Stomach smooth muscle (tissue), 2 donors: ENCODE results near the gene DLGAP4.

Experiments used
- H3K27ac ChIP-seq: one replicate; pipeline ENCODE4 v1.7.0; 2013; ENCODE audit warnings: mild to moderate bottlenecking, low read length, inconsistent platforms
- H3K27me3 ChIP-seq, 2 donors: one replicate each; pipeline ENCODE4 v1.7.0; 2013; ENCODE audit warnings: low read length in 2 of 2; ENCODE audit not compliant: insufficient read depth in 2 of 2, control insufficient read depth in 1 of 2
- H3K36me3 ChIP-seq, 2 donors: one replicate each; pipeline ENCODE4 v1.7.0; 2013; ENCODE audit warnings: low read length in 2 of 2; ENCODE audit not compliant: control insufficient read depth in 2 of 2, insufficient read depth in 2 of 2
- H3K4me1 ChIP-seq: one replicate; pipeline ENCODE4 v1.7.0; 2013; ENCODE audit warnings: low read length; ENCODE audit not compliant: control insufficient read depth, insufficient read depth
- H3K4me3 ChIP-seq, 2 donors: one replicate each; pipeline ENCODE4 v1.7.0; 2013; ENCODE audit warnings: low read length in 2 of 2
- H3K9ac ChIP-seq, 2 donors: one replicate each; pipeline ENCODE4 v1.7.0; 2013; ENCODE audit warnings: low read length in 2 of 2, mild to moderate bottlenecking in 1 of 2
- H3K9me3 ChIP-seq, 2 donors: one replicate each; pipeline ENCODE4 v1.7.0; 2013; ENCODE audit warnings: low read length in 2 of 2; ENCODE audit not compliant: control insufficient read depth in 2 of 2
- donor health status: healthy.
- donor health status: Pancreatic carcinoma.

The DLGAP4 gene

DNA sequence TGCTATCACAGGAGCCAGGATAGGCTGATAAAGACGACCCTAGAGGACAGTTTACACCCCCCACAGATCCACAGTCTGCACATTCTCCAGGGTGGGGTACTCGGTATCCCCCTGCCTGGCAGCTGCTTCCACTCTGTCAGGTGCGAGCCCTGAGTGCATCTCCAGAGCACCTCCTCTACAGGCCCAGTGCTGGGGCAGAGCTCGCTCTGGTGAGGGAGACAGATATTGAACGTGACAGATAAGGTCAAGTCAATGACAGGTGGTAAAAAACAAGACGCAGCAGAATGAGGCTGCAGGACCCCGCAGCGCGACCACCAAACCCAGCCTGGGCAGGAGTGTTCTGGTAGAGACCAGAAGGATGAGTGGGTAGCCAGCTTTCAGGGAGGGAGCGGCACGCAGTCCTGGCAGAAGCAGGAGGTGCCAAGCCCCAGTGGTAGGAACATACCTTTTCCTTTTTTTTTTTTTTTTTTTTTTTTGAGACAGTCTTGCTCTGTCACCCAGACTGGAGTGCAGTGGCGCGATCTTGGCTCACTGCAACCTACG, 222.8 kb downstream of the DLGAP4 start:
- Histone ChIP-seq H3K4me1 (peaks cover 31% of the 10 kb centered on the region), H3K9me3 (no peaks in the 10 kb centered on the region), H3K27ac (peak overlapping the region; percentile 88), H3K27me3 (no peaks in the 10 kb centered on the region), H3K9ac (no peak overlapping the region), H3K36me3 (peaks cover 21 to 27% of the 10 kb centered on the region in 2 donors), H3K4me3 (no peak overlapping the region)

GRCh38 chr20:36532388-36532787, 226.2 kb downstream of the DLGAP4 start:
- no peak overlapping the region for H3K4me3 ChIP-seq
- H3K9me3 ChIP-seq, result no peaks in the 10 kb centered on the region
- H3K27ac ChIP-seq, result no peak overlapping the region
- peaks cover 13% of the 10 kb centered on the region for H3K4me1 ChIP-seq
- peaks cover 5 to 7% of the 10 kb centered on the region in 2 donors for H3K36me3 ChIP-seq
- H3K27me3 ChIP-seq, result no peaks in the 10 kb centered on the region
- H3K9ac ChIP-seq, result no peak overlapping the region

DNA sequence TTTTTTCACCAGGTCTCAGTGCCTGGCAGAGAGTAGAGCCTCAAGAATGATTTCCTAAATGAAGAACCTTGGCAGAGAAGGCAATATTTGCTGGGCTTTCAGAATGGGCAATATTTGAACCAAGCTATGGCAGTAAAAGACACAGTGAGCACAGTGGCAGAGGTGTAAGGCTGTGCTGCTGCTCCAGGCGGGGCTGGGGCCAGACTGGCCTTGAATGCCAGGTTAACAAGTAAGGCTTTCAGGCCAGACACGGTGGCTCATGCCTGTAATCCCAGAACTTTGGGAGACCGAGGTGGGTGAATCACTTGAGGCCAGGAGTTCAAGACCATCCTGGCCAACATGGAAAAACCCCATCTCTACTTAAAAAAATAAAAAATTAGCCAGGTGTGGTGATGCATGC, 226.7 kb downstream of the DLGAP4 start:
- no peak overlapping the region for H3K4me3 ChIP-seq
- H3K9me3 ChIP-seq, result no peaks in the 10 kb centered on the region
- peaks cover 5 to 7% of the 10 kb centered on the region in 2 donors for H3K36me3 ChIP-seq
- H3K9ac ChIP-seq, result no peak overlapping the region
- no peaks in the 10 kb centered on the region for H3K27me3 ChIP-seq
- H3K4me1 ChIP-seq, result peaks cover 12% of the 10 kb centered on the region
- no peak overlapping the region for H3K27ac ChIP-seq

GRCh38 chr20:36538026-36538722, 232.0 kb downstream of the DLGAP4 start:
- Histone ChIP-seq H3K36me3 (peaks cover 5 to 7% of the 10 kb centered on the region in 2 donors), H3K4me1 (peaks cover 32% of the 10 kb centered on the region), H3K27ac (peak overlapping the region; percentile 100), H3K27me3 (no peaks in the 10 kb centered on the region), H3K9me3 (no peaks in the 10 kb centered on the region), H3K4me3 (no peak overlapping the region), H3K9ac (no peak overlapping the region)

- Histone ChIP-seq H3K27ac (peak overlapping the region; percentile 100), H3K4me3 (peak overlapping the region; percentile 59 to 97), H3K27me3 (no peaks in the 10 kb centered on the region), H3K9me3 (no peaks in the 10 kb centered on the region), H3K36me3 (peaks cover 16 to 18% of the 10 kb centered on the region in 2 donors), H3K9ac (peak overlapping the region; percentile 84 to 99), H3K4me1 (peaks cover 56% of the 10 kb centered on the region)
These were observed 234.5 kb downstream of the DLGAP4 start for GRCh38 chr20:36540551-36541211.

DNA sequence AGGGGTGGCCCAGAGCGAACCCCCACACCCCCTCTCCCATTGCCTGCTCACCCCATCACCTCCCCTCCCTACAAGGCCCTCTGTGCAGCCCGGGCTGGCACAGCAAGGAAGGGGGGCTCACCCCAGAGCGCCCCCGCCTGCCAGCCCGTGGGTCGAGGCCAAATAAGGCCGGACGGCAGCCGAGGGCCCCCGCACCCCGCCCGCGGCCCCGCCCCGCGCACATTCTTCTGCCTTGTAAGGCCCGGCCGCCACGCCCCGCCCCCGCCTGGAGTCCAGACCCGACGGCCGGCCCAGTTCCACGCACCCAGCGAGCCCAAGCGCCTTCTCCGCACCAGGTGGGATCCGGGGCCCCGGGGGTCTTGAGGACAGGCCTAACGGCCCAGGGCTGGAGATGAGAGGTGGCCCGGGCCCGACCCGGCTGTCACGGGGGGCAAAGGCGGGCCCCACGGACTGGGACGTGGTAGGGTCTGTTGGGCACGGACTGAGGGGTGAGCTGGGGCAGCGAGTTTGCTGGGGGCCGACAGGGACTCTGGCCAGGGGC, 235.2 kb downstream of the DLGAP4 start, which contains the start of gene MYL9:
Gene MYL9, plus strand, starts transcription at position 293 of the 541 bp plus-strand sequence. CDS start 3,366 bp downstream, outside the sequence.
- Histone ChIP-seq H3K36me3 (peaks cover 22 to 24% of the 10 kb centered on the region in 2 donors), H3K9me3 (no peaks in the 10 kb centered on the region), H3K4me1 (peaks cover 62% of the 10 kb centered on the region), H3K27ac (peak within 1 kb of the TSS; percentile 100), H3K4me3 (peak within 1 kb of the TSS; percentile 90 to 97), H3K27me3 (no peaks in the 10 kb centered on the region), H3K9ac (peak within 1 kb of the TSS; percentile 99)

DNA sequence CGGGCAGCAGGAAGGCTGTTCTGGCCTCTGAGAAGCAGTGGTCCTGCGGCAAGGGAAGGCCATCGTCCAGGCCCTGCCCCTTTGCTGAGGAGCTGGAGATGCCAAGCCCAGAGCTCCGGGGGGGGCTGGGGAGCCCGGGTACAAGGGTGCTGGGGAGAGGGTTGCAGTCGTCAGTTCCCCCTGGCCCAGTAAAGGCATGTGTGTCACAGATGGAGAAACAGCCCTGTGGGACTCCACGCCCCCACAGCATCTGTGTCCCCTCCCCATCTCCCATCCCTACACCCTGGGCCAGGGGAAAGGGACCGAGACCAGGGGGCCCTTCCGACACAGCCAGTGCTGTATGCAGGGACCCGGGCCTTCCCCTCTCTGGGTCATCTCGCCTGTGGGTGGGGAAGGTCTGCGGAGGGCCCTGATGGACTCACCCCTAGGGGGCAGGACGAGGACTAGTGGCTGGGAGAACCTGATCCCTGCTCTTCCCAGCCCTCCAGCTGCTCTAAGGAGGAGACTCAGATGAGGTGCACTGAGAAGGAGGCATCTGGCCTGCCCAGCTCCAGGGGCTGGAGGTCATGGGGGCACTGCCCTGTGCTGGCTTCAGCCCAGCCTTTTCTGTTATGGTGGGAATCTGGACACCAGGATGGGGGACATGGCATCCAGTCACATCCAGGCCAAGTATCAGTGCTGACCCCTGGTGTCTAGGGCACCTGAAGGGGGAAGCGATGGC, 235.8 kb downstream of the DLGAP4 start:
- Histone ChIP-seq H3K27ac (peak overlapping the region; percentile 100), H3K4me1 (peaks cover 67% of the 10 kb centered on the region), H3K9ac (peak overlapping the region; percentile 99)

GRCh38 chr20:36542516-36543183, 236.5 kb downstream of the DLGAP4 start:
- H3K4me1 ChIP-seq, result peaks cover 71% of the 10 kb centered on the region
- peaks cover 32 to 35% of the 10 kb centered on the region in 2 donors for H3K36me3 ChIP-seq
- H3K27me3 ChIP-seq, result no peaks in the 10 kb centered on the region
- peak overlapping the region; percentile 90 to 97 for H3K4me3 ChIP-seq
- peak overlapping the region; percentile 100 for H3K27ac ChIP-seq
- peak overlapping the region; percentile 99 for H3K9ac ChIP-seq
- H3K9me3 ChIP-seq, result no peaks in the 10 kb centered on the region

More for the DNA sequence above, 235.8 kb downstream of the DLGAP4 start:
- Histone ChIP-seq H3K27me3 (no peaks in the 10 kb centered on the region), H3K4me3 (peak overlapping the region; percentile 90 to 97), H3K9me3 (no peaks in the 10 kb centered on the region), H3K36me3 (peaks cover 25 to 27% of the 10 kb centered on the region in 2 donors)

GRCh38 chr20:36543184-36544133, 237.3 kb downstream of the DLGAP4 start:
- Histone ChIP-seq H3K4me3 (peak overlapping the region; percentile 90 to 97), H3K27ac (peak overlapping the region; percentile 100), H3K9me3 (no peaks in the 10 kb centered on the region), H3K4me1 (peaks cover 75% of the 10 kb centered on the region), H3K9ac (peak overlapping the region; percentile 99), H3K36me3 (peaks cover 38 to 41% of the 10 kb centered on the region in 2 donors), H3K27me3 (no peaks in the 10 kb centered on the region)
